ENCODE measurements around the gene KDELR3. TPM values are rescaled to one million over a fixed set of nuclear protein-coding genes. Genes with fewer than 3 reads are reported as not detected.
A peak's percentile ranks its signal among the peaks of the same experiment; 100 is the strongest.

The KDELR3 gene
- total RNA-seq, 3 donors from 2014 or later (not counting 1 experiment from before 2014, with no cell fraction given) = 0.25 TPM; not detected in 2

GRCh38 chr22:38531251-38531938 lies 63.5 kb downstream of the KDELR3 start:
- no peak overlapping the region for H3K4me3 Mint-ChIP-seq
- Histone ChIP-seq H3K4me1 (ENCODE audit: control insufficient read depth, insufficient read depth, low read length) (no peaks in the 10 kb centered on the region), H3K36me3 (ENCODE audit: control insufficient read depth, insufficient read depth, low read length) (no peaks in the 10 kb centered on the region), H3K27me3 (ENCODE audit: control insufficient read depth, insufficient read depth, low read length) (no peaks in the 10 kb centered on the region), H3K4me3 (ENCODE audit: low read length) (no peak overlapping the region), H3K9me3 (ENCODE audit: control insufficient read depth, insufficient read depth, low read length) (no peaks in the 10 kb centered on the region), H3K27ac (ENCODE audit: low read length) (no peak overlapping the region)
- H3K9me3 Mint-ChIP-seq = no peaks in the 10 kb centered on the region
- H3K27ac Mint-ChIP-seq = peak overlapping the region in 1 of 2 donors; percentile 67
- ATAC-seq (no peak), DNase-seq (no peak)
- intact Hi-C loops (cut with micrococcal nuclease) = no loop called here
- no peaks in the 10 kb centered on the region for H3K36me3 Mint-ChIP-seq
- WGBS (ENCODE audit: insufficient coverage) = 96% methylated on average over 4 of the region's 4 CpGs
- no peak for TF ChIP-seq CTCF (IDR thresholded peaks at IDR 0.05)
- peaks cover 0 to 6% of the 10 kb centered on the region in 2 donors for H3K4me1 Mint-ChIP-seq
- H3K27me3 Mint-ChIP-seq (ENCODE audit: low read depth in 2 of 2) = no peaks in the 10 kb centered on the region

Other genes with a start within 250 kb of the KDELR3 start
- 10 to 100 TPM; 58.1 to 72.5 (median 68.6) TPM for gene TMEM184B, start 195.1 kb upstream of the KDELR3 start, total RNA-seq
- 100 to 1,000 TPM; 126 to 178 (median 149) TPM for gene CSNK1E, start 150.7 kb upstream of the KDELR3 start, total RNA-seq
- gene KCNJ4, start 12.9 kb upstream of the KDELR3 start, total RNA-seq = not detected
- gene DDX17, start 38.2 kb downstream of the KDELR3 start, total RNA-seq = 100 to 1,000 TPM; 571 to 752 (median 578) TPM
- gene DMC1, start 102.1 kb downstream of the KDELR3 start, total RNA-seq = 1 to 10 TPM in 1 of 3 donors, under 1 TPM in 2; 0.31 to 1.7 (median 0.63) TPM
- gene FAM227A, start 188.3 kb downstream of the KDELR3 start, total RNA-seq = under 1 TPM; 0.07 to 0.29 (median 0.28) TPM
- gene CBY1, start 188.5 kb downstream of the KDELR3 start, total RNA-seq = 10 to 100 TPM in 2 of 3 donors, 1 to 10 TPM in 1; 8.2 to 10.9 (median 10.8) TPM
- gene TOMM22, start 213.9 kb downstream of the KDELR3 start, total RNA-seq = 10 to 100 TPM; 45.9 to 50.6 (median 47.5) TPM
- 100 to 1,000 TPM; 123 to 165 (median 128) TPM for gene JOSD1, start 232.8 kb downstream of the KDELR3 start, total RNA-seq
- gene GTPBP1, start 237.8 kb downstream of the KDELR3 start, total RNA-seq = 100 to 1,000 TPM; 236 to 259 (median 249) TPM

All from natural killer cell (primary cell).